Cerebellar cortex (tissue), 1 donor: Measurements from ENCODE around the gene HS6ST1.
"Not testable (repeated sequence)": the region's sequence is repeated elsewhere in the genome, so short reads cannot be mapped to it uniquely, and the experiment has no call there.

ENCODE experiments used
- DNase-seq: peaks from one replicate; pipeline ENCODE4 v3.0.0-alpha.2; 2015; ENCODE audit warnings: low spot score

HS6ST1 gene

DNA sequence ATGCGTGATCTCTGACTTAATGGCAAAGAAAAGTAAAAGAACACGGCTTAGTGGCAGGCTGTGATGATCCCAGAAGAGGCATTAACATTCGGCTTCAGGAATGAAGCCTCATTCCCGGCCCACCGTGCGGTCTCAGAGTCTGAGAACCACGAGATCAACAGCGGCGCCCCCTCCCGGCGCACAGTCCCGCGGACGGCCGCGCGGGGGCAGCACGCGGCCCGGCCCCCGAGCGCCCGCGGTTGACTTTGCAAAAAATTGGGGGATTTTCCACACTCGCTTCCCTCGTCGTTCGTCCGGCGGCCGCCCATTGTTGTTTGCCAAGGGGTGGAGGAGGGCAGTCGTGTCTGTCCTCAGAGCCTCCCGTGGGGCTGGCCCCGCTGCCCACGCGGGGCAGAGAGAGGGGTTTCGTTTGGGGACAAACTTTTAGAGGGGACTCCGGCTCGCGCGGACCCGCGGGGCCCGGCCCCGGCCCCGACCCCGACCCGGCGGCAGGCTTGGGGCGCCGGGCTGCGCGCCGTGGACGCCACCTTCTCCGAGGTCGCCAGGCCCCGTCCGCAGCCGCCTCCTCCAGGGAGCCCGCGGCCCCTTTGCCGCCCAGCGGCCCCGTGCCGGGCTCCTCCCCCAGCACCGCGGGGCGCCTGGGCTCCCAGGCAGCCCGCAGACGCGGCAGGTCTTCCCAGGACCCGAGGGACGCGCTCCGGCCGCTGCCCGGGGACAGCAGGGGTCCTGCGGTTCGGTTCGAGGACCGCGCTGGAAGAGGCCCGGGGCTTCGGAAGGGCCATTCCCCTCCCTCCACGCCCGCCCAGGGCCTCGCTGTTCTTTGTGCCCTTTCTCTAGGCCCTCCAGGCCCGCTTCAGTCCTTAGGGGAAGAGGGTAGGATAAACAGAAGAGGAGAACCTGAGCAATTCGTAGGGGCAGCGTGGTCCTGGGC, 3.4 kb upstream of the HS6ST1 start:
- DNase-seq, result peak; percentile 88

DNA sequence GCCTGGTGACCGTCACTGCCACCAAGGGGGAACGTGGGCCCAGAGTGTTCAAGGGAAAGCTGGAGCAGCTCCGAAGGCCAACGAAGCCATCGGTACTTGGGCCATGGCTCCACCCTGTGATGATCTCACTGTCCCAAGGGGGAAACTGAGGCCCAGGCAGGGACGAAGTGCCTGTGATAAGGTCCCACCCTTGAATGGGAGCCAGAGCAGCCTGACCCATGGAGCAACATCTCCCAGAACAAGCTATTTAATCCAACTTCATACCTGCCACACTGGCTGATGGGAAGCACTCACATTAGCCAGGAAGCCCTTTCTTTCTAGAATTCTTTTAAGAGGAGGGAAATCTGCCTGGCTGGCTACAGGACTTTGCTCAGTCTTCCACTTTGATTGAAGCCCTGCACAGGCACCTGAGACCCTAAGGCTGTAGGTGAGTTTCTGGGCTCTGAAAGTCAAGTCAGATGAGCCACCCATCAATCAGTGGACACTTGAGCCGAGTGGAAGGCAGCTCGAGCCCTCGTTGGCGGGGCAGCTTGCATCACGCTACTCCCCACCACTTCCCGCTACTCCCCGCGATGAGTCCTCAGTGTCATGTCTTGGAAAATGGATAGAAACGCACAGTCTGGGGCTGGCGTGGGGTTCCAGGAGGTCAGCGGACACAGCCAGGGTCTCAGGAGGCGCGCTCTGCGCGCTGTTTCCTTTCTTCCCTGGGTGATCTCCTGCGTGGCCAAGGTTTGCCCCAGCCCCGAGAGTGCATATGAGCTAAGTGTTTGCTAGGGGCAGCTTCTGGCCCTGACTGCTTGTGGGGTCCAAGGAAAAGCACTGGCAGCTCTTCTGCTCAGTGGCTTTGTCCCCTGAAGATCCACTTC, 2.5 kb upstream of the HS6ST1 start:
- no peak for DNase-seq

DNA sequence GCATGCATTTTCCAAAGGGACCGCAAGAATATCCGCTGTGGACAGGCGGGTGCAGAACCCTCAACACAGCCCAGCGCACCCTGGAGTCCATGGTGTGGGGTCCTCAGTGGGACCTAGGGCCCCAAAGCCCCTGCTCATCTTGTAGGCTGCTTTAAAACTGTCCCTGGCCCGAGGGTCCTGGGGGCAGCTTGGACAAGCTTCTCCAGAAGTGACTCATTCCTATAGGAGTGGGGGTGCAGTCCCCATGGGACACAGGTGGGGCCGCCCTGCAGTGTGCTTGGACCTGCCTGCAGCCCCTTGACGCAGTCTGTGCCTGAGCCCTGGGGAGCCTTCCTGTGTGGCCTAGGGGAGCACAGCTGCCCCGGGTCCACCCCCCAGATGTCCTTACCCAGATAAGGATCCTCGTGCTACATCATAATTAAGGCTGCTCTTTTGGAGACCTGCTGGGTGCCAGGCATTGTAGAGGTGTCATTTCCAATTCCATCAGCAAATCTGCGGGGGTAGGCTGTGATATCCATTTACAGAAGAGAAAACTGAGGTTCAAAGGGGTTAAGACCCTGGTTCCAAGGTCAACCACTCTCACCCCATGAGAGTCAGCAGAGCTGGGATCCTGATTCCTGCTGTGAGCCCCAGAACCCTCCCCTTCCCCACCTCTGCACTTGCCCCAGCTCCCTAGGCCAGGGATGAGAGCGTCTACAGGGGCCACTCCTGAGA, 1.7 kb upstream of the HS6ST1 start:
- DNase-seq, result no peak

DNA sequence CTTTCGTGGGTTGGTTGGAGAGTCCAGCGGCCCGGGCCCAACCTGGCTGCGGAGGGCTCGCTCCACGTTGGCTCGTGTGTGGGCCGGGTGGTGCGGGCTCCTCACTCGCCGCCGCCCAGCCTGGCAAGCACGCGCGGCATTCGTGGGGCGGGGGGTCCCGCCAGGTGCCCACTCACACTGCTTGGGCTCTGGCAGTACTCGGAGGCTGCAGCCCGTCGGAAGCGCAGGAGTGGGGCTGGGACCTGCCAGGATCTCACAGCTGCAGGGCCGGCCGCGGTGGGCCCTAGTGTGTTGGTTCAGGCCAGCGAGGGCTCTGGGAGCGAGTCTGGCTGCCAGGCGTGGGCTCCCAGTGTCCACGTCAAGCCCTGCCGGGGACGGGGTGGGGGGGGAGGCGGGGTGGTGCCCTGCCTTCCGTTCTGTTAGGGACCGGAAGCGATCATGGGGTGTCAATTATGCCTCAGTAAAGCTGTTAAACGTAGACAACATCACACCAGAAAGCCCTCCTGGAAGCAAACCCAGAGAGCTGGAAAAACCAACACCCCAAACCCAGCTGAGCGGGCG, 1.0 kb upstream of the HS6ST1 start:
- no peak for DNase-seq

DNA sequence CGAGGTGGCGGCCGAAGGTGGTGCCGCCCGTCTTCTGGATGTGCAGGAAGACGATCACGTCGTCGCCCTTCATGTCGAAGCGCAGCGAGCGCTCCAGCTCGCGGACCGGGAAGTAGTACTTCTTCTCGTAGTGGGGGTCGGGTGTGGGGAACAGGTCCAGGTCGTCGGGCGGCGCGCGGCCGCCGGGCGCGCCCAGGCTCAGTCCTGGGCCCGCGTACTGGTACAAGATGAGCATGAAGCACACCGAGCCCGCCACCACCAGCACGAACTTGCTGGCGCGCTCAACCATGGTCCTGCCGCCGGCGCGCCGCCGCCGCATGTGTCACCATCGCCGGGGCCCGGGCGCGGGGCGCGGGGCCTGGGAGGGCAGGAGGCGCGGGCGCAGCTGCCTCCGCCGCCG, 423 bp downstream of the HS6ST1 start:
- not testable (repeated sequence) for DNase-seq

DNA sequence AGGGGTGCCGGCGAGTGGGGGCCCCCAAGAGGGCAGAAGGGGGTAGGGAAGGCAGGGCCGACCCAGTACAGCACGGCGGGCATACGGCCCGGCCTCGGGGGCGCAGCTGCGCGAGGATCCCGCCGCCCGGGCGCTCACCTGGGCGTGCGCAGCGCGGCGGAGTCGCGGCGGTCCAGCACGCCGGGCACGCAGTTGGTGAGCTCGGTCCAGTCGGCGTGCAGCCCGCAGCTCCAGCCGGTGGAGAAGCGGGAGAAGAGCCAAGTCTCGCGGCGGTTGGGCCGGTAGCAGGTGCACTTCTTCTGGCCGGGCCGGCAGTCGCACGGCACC, 806 bp downstream of the HS6ST1 start:
- DNase-seq, result not testable (repeated sequence)

DNA sequence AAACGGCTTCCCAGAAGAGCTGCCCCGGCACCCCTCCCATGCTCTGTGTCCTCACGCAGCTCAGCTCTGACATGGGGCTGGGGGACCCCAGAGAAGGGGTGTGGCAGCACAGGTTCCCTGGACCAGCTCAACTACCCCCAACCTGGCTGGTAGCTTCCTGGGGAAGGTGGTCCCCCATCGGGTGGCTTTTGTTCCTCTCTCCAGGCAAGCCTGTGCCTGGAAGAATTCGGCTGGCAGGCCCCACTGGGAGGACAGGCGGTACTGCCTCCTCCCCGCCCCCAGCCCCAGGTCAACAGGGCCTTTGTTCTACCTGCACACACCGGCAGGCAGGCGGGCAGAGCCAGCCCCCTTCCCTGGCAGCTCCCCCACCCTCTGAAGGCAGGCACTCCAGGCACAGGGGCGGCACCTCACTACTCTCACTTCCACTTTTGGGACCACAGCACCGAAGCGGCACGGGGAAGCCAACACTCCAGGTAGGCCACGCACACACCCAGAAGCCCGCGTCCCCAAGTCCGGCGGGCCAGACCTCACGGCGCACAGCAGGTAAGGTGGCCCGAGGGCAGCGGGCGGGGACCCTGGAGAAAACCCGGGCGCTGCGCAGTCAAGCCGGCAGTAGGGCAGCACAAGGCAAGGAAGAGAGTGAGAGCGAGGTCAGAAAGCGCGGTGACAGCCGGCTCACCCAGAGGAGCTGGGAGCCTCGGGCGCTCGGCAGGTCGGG, 1.3 kb downstream of the HS6ST1 start:
- no peak for DNase-seq

DNA sequence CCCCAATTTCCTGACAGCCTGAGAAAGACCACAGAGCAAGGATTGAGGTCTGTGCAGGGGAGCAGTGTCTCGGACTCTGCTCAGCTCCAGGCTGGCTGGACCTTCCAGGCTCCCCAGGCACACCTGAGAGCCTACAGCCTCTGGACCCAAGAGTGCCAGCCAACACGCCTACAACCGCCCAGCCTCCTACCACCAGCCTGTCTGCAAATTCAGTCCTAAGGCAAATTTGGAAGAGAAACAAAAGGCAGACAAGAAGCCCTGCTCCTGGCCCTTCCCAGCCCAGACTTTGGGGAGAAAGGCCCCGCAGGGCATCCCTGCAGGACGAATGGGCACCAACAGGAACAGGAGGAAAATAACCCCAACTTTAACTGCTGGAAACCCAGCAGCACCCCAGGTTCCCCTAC, 1.9 kb downstream of the HS6ST1 start:
- DNase-seq, result no peak

DNA sequence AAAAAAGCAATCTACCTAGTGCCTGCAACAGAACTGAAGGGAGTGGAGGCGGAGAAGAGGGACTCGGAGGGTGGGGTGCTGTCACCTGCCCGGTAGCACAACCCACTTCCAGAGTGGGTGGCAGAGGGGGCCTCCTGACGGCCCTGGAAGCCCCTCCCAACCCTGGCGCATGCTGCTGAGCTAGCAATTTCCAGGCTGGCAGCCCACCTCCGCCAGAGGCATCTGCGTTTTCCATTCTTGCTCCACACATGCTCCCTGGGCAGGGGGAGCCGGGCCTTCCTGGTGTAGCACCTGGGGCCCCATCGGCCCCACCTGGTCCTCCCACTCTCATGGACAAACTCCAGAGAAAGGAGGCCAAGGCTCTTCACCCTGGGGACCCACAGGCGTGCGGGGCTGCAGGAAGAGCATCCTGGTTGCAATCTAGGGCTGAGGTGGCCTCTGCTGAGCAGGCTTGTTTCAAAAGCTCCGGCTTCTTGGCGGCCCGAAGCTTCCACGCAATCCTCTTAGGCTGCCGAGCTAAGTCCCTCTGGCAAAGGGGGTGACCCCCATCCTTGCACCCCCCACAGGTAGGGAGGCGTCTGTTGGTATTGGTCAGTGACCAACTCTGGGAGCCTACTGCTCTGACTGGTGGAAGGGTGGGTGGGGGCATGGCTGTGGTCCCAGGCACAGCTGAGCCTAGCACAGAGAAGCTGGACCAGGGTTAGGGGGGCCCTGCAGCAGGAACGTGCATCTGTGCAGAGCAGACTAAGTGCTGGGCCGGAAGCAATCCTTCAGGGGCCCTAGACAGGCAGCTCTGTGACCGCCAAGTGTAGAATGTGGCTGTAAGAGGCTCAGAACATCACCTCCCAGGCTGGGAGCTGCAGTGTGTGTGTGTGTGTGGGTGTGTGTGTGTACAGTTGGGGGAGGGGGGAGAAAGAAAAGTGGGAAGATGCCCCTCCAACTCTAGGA, 2.6 kb downstream of the HS6ST1 start:
- no peak for DNase-seq

DNA sequence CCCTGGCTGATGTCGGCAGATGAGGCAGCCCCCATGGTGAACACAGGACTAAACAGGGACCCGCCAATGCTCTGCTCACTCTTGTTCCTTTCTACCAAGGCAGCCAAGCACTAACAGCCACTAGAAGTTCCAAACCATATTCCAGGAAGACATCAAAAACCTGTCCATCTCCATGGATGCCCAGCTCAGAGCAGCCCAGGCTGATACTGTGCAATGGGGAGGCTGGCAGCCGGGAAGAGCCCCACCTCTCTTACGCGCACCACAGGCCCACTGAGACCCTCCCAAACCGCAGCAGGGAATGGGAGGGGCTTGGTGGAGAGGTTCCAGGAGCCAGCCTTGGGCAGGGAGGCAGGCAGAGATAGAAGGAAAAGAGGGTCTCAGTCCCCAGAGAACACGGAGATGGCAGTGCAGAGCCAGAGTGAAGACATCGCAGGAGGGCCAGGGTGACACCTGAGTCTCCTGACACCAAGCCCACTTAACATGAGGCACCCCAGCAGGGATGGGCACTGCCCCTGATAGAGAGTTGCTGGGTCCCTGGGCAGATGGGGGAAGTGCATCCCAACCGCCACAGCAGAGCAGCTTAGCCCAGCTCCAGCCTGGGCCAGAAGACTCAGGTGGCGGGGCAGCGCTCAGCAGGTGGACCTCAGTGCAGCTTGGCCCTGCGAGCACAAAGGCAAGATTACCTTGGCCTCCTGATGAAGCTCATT, 3.4 kb downstream of the HS6ST1 start:
- DNase-seq, result peak; percentile 60

DNA sequence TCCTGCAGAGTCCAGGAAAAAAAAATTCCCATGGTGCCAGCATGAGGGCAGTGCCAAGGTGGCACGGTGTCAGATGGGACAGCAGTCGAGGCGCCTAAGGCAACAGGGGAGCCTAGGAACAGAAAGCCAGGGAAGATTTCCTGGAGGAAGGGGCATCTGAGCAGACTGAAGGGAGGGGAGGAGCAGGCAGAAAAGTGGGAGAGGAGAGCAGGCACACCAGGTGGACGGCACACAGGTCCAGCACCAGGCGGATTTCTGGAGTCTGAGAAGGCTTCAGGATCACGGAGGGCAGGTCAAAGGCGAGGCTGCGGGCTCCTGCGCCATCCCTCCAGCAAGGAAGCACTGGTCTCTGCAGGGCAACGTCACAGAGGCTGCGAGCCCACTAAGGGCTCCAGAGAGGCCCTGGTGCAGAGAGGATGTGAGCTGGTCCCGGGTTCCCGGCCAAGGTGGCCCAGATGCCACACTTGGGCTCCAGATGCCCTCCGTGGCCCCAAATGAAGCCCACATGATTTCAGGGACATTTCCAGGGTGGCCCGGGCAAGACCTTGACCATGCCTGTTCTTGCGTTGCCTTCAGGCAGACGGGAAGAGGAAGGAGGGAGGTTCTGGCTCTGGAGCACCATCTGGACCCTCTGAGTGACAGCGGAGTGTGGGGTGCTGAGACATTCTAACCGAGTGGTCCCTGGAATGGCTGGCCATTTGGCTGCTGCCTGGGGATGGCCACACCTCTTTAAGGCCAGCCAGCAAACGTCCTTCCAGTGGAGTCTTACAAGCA, 4.1 kb downstream of the HS6ST1 start:
- peak; percentile 42 for DNase-seq

DNA sequence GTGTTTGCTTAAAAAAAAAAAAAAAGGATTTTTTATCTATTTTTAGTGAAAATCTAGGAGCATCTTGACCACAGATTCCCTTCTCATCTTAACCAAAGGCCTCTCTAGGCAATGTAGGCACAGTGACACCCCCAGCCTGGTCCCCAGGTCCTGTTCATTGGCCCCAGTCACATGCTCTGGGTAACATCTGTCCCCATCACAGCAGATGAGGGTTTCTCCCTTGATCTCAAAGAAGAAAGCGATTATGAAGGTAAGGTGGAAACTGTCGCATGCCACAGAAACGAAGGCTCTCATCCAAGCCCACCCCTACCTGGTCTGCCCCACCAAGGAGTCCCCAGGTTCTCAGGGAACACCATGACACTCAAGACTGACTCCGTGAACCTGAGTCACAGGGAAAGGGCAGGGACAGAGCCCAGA, 4.7 kb downstream of the HS6ST1 start:
- DNase-seq, result no peak

DNA sequence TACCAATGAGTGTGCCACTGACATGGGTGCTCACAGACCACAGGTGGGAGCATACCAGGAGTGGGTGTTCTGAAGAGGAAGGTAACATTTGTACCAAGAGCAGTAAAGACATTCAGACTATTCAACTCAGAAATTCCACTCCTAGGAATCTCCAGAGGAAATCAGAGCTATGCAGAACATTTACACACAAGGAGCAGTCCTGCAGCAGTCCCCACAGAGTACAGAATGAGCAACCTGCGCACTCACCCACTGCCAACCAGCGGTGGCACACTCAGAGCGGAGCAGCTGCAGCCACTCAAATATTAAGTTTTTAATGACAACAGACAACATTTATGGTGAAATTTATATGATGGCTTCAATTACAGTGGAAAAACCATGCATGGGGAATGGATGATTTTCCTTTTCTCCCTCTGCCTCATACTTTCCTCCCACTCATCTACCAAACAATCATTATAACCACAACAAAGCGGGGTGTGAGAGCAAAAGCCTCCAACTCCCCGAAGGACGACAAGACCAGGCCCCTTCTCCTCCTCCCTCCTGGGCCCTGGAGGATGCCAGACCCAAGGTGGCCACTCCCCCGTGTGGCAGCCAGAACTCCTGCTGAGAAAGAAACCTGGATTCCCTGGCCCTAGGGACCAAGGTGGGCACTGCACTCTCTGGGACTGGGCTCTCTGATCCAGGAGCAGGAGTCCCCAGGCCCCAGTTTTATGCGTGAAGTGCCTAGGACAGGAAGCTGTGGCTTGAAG, 5.4 kb downstream of the HS6ST1 start:
- DNase-seq, result no peak

DNA sequence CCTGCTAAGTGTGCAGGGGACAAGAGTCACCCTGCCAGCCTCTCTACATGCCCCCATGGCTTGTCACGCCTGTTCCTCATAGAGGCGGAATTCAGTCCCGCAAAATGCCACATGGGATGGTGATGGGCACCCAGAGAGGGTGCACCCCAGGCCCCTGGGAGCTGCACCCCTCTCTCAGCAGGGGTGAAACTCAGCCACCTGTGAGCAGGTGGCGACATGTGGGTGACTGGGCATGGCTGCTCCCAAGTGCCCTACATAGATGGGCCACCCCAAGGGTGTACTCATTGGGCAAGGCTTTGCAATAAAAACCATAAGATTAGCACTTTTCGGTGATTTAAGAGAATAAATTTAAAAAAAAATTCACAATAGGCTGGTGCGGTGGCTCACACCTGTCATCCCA, 6.3 kb downstream of the HS6ST1 start:
- DNase-seq, result no peak

DNA sequence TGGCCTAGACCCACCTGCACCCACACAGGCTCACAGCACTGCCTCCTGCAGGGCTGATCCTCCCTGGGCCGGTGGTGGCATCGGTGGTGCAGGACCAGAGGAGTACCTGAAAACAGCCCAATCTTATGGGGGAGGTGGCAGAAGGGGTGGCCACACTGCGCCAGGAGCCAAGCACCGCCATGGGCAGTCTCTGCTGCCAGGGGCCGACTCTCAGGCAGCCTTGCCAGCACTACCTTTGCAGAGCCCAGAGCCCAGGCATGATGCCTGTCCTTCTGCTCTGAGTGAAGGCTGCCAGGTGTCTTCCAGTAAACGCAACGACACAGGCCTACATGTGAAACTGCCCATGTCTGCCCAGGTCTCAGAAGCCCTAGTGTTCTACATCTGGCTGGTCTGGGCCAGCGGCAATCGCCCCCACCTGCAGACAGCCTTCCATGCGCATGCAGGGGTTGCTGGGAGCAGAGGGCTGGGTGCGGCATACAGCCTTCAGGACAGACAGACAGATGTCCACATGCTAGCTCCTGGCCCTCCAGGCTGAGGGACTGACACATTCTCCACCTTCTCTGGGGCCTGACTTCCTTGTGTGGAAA, 6.8 kb downstream of the HS6ST1 start:
- peak; percentile 83 for DNase-seq

DNA sequence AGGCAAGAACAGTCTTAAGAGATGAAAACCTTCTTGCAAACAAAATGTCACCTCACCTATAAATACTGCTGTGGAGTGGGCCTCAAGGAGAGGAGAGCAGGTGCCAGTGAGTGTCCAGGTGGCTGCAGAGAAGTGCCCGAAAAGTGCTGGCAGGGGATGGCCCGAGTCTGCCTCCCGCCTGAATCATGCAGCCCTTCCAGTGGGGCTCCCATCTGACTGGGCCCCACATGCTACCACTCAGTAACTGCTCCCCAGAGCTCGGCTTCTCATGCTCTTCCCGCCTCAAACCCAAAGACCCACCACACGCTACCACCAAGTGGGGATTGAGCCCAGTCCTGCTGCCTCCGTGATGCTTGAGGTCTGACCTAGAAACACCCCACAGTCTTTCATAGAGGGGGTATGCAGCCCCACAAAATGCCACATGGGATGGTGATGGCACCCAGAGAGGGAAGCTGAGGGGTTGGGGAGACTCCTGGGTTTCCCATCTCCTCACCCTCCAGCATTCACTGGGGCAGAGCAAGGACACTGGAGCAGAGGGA, 7.4 kb downstream of the HS6ST1 start:
- DNase-seq, result no peak

DNA sequence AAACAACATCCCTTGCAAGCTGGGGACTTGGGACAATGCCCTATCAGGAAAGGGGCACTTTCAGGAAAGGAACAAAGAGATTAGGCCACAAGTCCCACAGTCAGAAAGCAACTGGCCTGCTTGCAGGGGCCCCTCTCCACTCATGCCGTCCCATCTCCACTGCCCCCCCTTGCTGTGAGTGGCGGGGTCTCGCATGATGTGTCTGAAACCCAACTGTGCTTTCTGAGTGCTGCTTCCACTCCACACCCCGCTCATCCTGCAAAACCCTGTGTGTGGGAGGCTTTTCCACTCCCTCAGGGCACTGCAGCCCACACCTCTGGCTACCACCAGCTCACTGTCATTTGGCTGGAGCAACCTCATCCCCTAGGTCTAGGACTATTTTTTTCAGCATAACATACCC, 7.9 kb downstream of the HS6ST1 start:
- no peak for DNase-seq
